Skin epidermis (tissue), 12 donors: ENCODE data around the gene SLC24A5.

Source experiments
- H3K27ac ChIP-seq, 21 experiments: fragments of 200-600 bp; sonication (generic) in 11 of 21; one replicate each; pipeline ENCODE4 v1.5.0; 2020; ENCODE audit warnings: mild to moderate bottlenecking in 3 of 21, inconsistent platforms in 2 of 21, moderate library complexity in 2 of 21
- H3K4me3 ChIP-seq, 7 experiments: fragments of 200-600 bp; sonication (generic) in 2 of 7; one replicate each; pipeline ENCODE4 v1.5.0; 2020; ENCODE audit warnings: inconsistent platforms in 2 of 7, mild to moderate bottlenecking in 2 of 7, moderate library complexity in 1 of 7

The SLC24A5 gene

GRCh38 chr15:48120745-48121144 is at the start of gene SLC24A5:
SLC24A5 (plus strand) TSS chr15:48120990; CDS start chr15:48121045, 55 bp downstream.
- Histone ChIP-seq H3K27ac (peak within 1 kb of the TSS in 1 of 21 experiments; percentile 39), H3K4me3 (no peak within 1 kb of the TSS)

- no peak overlapping the region for H3K27ac ChIP-seq
- H3K4me3 ChIP-seq, result no peak overlapping the region
These were observed 47.8 kb upstream of the SLC24A5 start for GRCh38 chr15:48072941-48073340.

- Histone ChIP-seq H3K4me3 (no peak overlapping the region), H3K27ac (no peak overlapping the region)
These were observed 46.9 kb upstream of the SLC24A5 start for GRCh38 chr15:48073881-48074280.

DNA sequence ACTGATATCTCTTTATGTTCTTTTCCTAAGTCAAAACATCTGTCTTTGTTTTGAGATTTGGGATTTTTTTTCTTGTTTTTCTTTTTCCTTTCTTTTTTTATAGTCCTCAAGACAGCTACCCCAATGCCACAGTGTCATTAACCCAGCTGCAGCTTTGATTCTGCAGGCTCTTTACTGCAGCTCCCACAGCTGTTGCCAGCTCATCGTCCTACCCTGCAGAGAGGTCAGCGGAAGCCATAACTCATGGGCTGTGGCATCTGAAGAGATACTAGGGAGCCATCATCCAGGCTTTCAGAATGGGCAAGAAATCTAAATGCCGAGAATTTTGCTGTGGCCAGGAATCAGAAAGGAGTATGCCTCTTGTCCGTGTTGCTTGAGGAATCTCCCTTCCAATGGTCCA is 44.3 kb upstream of the SLC24A5 start:
- H3K4me3 ChIP-seq, result no peak overlapping the region

GRCh38 chr15:48077616-48078184 is 43.1 kb upstream of the SLC24A5 start:
- Histone ChIP-seq H3K27ac (no peak overlapping the region), H3K4me3 (no peak overlapping the region)

More for the DNA sequence above, 44.3 kb upstream of the SLC24A5 start:
- H3K27ac ChIP-seq, result no peak overlapping the region

- Histone ChIP-seq H3K4me3 (no peak overlapping the region), H3K27ac (no peak overlapping the region)
These were observed 35.8 kb upstream of the SLC24A5 start for GRCh38 chr15:48084759-48085590.

GRCh38 chr15:48085591-48085930 is 35.2 kb upstream of the SLC24A5 start:
- H3K27ac ChIP-seq, result peak overlapping the region in 1 of 21 experiments; percentile 16
- H3K4me3 ChIP-seq, result no peak overlapping the region

- no peak overlapping the region for H3K27ac ChIP-seq
- no peak overlapping the region for H3K4me3 ChIP-seq
These were observed 34.7 kb upstream of the SLC24A5 start for GRCh38 chr15:48086133-48086532.

DNA sequence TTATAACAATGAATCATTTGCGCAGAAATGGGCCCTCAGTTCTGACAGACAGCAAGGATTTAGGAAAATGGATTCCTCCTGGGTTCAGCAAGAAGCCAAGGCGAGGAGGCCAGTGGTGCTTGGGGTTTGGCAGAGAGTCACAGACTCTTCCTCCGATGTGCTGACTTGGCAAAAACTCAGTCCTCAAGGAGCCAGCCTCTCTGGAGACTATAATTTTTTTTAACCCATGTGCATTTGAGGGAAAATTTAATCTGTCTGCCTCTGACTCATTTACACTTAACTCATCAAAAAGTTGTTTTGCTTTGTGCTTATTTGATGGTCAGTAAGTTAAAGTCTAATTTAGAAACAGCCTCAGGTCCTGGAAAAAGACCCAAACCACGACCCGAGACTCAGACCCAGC is 34.2 kb upstream of the SLC24A5 start:
- no peak overlapping the region for H3K4me3 ChIP-seq
- no peak overlapping the region for H3K27ac ChIP-seq

DNA sequence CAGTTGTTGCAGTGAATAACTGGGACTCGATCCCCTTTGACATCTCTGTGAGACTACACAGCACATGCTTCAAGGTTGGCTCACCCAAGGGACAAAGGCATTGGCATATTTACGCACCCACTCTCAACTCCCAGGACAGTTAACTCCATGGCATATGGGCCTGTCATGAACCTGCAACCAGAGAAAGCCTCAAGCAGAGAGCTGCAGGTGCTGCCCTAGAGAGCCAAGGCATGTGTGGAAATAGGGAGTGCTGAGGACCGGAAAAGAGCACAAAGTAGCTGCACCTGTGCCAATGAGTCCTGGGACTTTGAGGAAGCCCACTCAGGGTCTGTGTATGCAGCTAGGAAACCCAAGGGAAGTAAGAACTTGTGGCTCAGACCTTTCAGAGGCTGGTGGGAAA is 32.9 kb upstream of the SLC24A5 start:
- H3K4me3 ChIP-seq, result no peak overlapping the region
- H3K27ac ChIP-seq, result no peak overlapping the region

DNA sequence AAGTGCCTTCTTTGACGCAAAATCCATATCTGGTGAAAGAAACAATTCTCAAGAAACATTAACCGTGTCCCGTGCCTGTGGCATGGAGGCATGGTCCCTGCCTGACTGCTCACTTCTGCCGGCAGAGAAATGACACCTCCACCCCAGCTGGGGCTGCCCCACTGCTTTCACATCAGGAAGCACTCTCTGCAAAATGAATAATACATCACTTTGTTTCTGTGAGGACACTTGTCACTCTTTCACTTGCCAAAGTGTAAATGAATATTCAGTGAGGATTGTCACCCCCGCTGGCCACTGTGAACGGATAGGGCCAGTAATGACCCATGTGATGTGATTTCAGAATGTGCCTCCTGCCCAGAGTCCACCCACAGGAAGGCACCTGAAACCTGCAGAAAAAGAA is 31.1 kb upstream of the SLC24A5 start:
- Histone ChIP-seq H3K4me3 (no peak overlapping the region), H3K27ac (no peak overlapping the region)

GRCh38 chr15:48090115-48090514 is 30.7 kb upstream of the SLC24A5 start:
- Histone ChIP-seq H3K4me3 (no peak overlapping the region), H3K27ac (no peak overlapping the region)

DNA sequence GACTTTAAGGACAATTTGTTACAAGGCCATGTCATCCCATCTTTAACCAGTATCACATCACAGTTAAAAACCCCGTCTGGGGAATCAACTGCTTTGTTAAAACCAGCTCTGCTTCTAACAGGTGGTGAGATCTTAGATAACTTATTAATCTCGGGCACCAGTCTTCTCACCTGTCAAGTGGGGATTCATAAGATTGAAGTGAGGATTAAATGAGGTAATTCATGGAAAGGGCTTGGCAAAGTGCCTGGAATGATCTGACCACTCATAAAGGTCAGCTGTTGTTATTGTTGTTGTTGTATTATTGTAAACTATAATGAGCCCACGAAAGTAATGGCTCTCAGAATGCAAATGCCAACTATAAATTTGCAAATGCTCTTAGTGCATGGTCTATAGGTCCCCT is 30.1 kb upstream of the SLC24A5 start:
- Histone ChIP-seq H3K27ac (no peak overlapping the region), H3K4me3 (no peak overlapping the region)

DNA sequence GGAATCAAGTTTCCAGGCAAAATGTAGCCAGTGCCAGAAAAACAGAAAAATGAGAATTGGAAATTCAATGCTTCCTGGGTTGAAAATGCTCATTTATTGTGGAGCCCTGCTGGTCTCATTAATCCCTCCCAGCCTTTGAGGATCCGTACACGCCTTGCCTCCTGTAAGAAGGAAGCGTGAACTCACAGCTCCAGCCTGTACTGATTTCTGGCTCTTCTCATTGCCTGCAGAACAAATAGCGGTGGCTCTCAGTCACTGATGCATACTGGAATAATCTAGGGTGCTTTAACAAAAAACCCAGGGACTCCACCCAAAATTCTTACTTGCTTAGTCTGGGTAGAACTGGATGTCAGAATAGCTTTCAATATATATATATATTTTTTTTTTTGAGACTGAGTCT is 29.3 kb upstream of the SLC24A5 start:
- Histone ChIP-seq H3K4me3 (no peak overlapping the region), H3K27ac (no peak overlapping the region)

GRCh38 chr15:48096355-48096786 is 24.4 kb upstream of the SLC24A5 start:
- no peak overlapping the region for H3K27ac ChIP-seq
- H3K4me3 ChIP-seq, result no peak overlapping the region

- no peak overlapping the region for H3K4me3 ChIP-seq
These were observed 24.0 kb upstream of the SLC24A5 start for GRCh38 chr15:48096813-48097212.

DNA sequence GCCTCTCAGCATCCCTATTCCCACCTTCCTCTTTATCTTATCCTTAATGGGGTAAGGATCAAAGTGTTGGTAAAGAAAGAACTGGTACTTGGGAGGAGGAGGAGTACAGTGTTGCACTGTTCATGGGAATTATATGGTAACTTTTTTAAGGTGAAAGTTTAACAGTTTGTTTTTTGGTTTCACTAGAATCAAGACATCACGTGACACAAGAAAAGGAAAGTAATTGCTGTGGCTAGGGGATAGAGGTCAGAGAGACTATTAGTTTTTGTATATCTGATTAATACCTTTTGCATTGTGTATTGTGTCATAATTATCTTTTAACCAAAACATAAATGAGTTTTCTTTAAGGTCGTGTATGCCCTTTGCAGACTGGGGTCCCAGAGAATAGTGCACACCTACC is 23.5 kb upstream of the SLC24A5 start:
- no peak overlapping the region for H3K4me3 ChIP-seq
- H3K27ac ChIP-seq, result no peak overlapping the region

More at GRCh38 chr15:48096813-48097212, 24.0 kb upstream of the SLC24A5 start:
- H3K27ac ChIP-seq, result no peak overlapping the region

GRCh38 chr15:48101376-48101961 is 19.3 kb upstream of the SLC24A5 start:
- no peak overlapping the region for H3K4me3 ChIP-seq
- no peak overlapping the region for H3K27ac ChIP-seq

- Histone ChIP-seq H3K4me3 (no peak overlapping the region), H3K27ac (no peak overlapping the region)
These were observed 18.6 kb upstream of the SLC24A5 start for GRCh38 chr15:48102167-48102566.

GRCh38 chr15:48103647-48104046 is 17.1 kb upstream of the SLC24A5 start:
- Histone ChIP-seq H3K4me3 (no peak overlapping the region), H3K27ac (no peak overlapping the region)

GRCh38 chr15:48105936-48106335 is 14.9 kb upstream of the SLC24A5 start:
- H3K4me3 ChIP-seq, result no peak overlapping the region

More at GRCh38 chr15:48105936-48106335, 14.9 kb upstream of the SLC24A5 start:
- H3K27ac ChIP-seq, result no peak overlapping the region
